Large intestine (tissue), 3 donors: ENCODE results near the gene PEX14. TPM values are rescaled to one million over a fixed set of nuclear protein-coding genes. Genes with fewer than 3 reads are reported as not detected.

Experiments used
- DNase-seq, 2 donors: peaks; one replicate each; pipeline versions ENCODE4 v3.0.0 to v3.0.0-alpha.2; 2013
- H3K27ac ChIP-seq: one replicate; pipeline ENCODE4 v1.5.1; 2013; ENCODE audit warnings: low read length
- H3K27me3 ChIP-seq: 2 replicates; pipeline ENCODE4 v1.6.1; 2013; ENCODE audit warnings: low read length; ENCODE audit not compliant: control insufficient read depth, insufficient read depth
- H3K36me3 ChIP-seq: 2 replicates; pipeline ENCODE4 v1.6.1; 2013; ENCODE audit warnings: low read length; ENCODE audit not compliant: control insufficient read depth, insufficient read depth
- H3K4me1 ChIP-seq: one replicate; pipeline ENCODE4 v1.6.1; 2013; ENCODE audit warnings: low read length; ENCODE audit not compliant: control insufficient read depth, insufficient read depth
- H3K4me3 ChIP-seq: one replicate; pipeline ENCODE4 v1.5.1; 2013; ENCODE audit warnings: low read length
- H3K9me3 ChIP-seq: one replicate; pipeline ENCODE4 v1.6.1; 2013; ENCODE audit warnings: mild to moderate bottlenecking, low read depth, low read length, moderate library complexity; ENCODE audit not compliant: control insufficient read depth
- WGBS: methylation state at CpG from one replicate; pipeline ENCODE4 v1.1.5; 2013; ENCODE audit warnings: low lambda C conversion rate; ENCODE audit not compliant: insufficient coverage; 5-methylcytosine and 5-hydroxymethylcytosine counted together
- polyA plus RNA-seq: library from polyadenylated mRNA; unstranded; fragments of 120-200 nt; gene quantifications from one replicate; pipeline ENCODE4 v1.2.1, GENCODE V29; 2013

PEX14 gene
- polyA plus RNA-seq, 1 donor, result 25.8 TPM

- no peak overlapping the region for H3K27ac ChIP-seq
- peaks cover 19% of the 10 kb centered on the region for H3K4me1 ChIP-seq
Observed at GRCh38 chr1:10515976-10516750, 41.4 kb downstream of the PEX14 start.

GRCh38 chr1:10516925-10517676, 42.4 kb downstream of the PEX14 start:
- DNase-seq, result no peak
- Histone ChIP-seq H3K9me3 (no peaks in the 10 kb centered on the region), H3K36me3 (no peaks in the 10 kb centered on the region), H3K4me1 (peaks cover 10% of the 10 kb centered on the region), H3K27me3 (no peaks in the 10 kb centered on the region), H3K4me3 (no peak overlapping the region), H3K27ac (no peak overlapping the region)
- no CpG with 5 or more reads among the region's 8 CpGs for WGBS

More at GRCh38 chr1:10515976-10516750, 41.4 kb downstream of the PEX14 start:
- no CpG with 5 or more reads among the region's 6 CpGs for WGBS
- H3K4me3 ChIP-seq, result no peak overlapping the region
- no peaks in the 10 kb centered on the region for H3K36me3 ChIP-seq
- no peak for DNase-seq
- no peaks in the 10 kb centered on the region for H3K27me3 ChIP-seq
- no peaks in the 10 kb centered on the region for H3K9me3 ChIP-seq

GRCh38 chr1:10517677-10517982, 42.9 kb downstream of the PEX14 start:
- no CpG with 5 or more reads among the region's 2 CpGs for WGBS

GRCh38 chr1:10519016-10519417, 44.3 kb downstream of the PEX14 start:
- no peak overlapping the region for H3K27ac ChIP-seq
- no peak for DNase-seq
- no peak overlapping the region for H3K4me3 ChIP-seq
- H3K4me1 ChIP-seq, result peaks cover 7% of the 10 kb centered on the region
- H3K36me3 ChIP-seq, result no peaks in the 10 kb centered on the region
- H3K27me3 ChIP-seq, result no peaks in the 10 kb centered on the region
- no CpG with 5 or more reads among the region's 7 CpGs for WGBS
- H3K9me3 ChIP-seq, result no peaks in the 10 kb centered on the region

More at GRCh38 chr1:10517677-10517982, 42.9 kb downstream of the PEX14 start:
- no peak overlapping the region for H3K4me3 ChIP-seq
- no peaks in the 10 kb centered on the region for H3K36me3 ChIP-seq
- DNase-seq, result no peak
- no peak overlapping the region for H3K27ac ChIP-seq
- no peaks in the 10 kb centered on the region for H3K9me3 ChIP-seq
- H3K4me1 ChIP-seq, result peaks cover 7% of the 10 kb centered on the region
- no peaks in the 10 kb centered on the region for H3K27me3 ChIP-seq

- H3K4me1 ChIP-seq, result peaks cover 5% of the 10 kb centered on the region
- H3K27ac ChIP-seq, result no peak overlapping the region
- WGBS, result 90% methylated on average over 2 of the region's 6 CpGs
- no peak for DNase-seq
- H3K27me3 ChIP-seq, result no peaks in the 10 kb centered on the region
- H3K4me3 ChIP-seq, result no peak overlapping the region
- no peaks in the 10 kb centered on the region for H3K9me3 ChIP-seq
- no peaks in the 10 kb centered on the region for H3K36me3 ChIP-seq
Observed at GRCh38 chr1:10520497-10520896, 45.7 kb downstream of the PEX14 start.

- no peak for DNase-seq
- WGBS, result 88% methylated on average over 1 of the region's 1 CpG
Observed at GRCh38 chr1:10520952-10521351, 46.2 kb downstream of the PEX14 start.

GRCh38 chr1:10521537-10522157, 46.9 kb downstream of the PEX14 start:
- H3K27me3 ChIP-seq, result no peaks in the 10 kb centered on the region
- no peak overlapping the region for H3K4me3 ChIP-seq
- peaks cover 5% of the 10 kb centered on the region for H3K4me1 ChIP-seq
- no peaks in the 10 kb centered on the region for H3K9me3 ChIP-seq
- no CpG with 5 or more reads among the region's 8 CpGs for WGBS
- DNase-seq, result no peak
- no peaks in the 10 kb centered on the region for H3K36me3 ChIP-seq
- no peak overlapping the region for H3K27ac ChIP-seq

More at GRCh38 chr1:10520952-10521351, 46.2 kb downstream of the PEX14 start:
- Histone ChIP-seq H3K27me3 (no peaks in the 10 kb centered on the region), H3K9me3 (no peaks in the 10 kb centered on the region), H3K36me3 (no peaks in the 10 kb centered on the region), H3K4me1 (peaks cover 5% of the 10 kb centered on the region), H3K4me3 (no peak overlapping the region), H3K27ac (no peak overlapping the region)

GRCh38 chr1:10522322-10522860, 47.6 kb downstream of the PEX14 start:
- Histone ChIP-seq H3K9me3 (no peaks in the 10 kb centered on the region), H3K4me1 (peaks cover 5% of the 10 kb centered on the region), H3K27ac (no peak overlapping the region), H3K36me3 (no peaks in the 10 kb centered on the region), H3K4me3 (no peak overlapping the region), H3K27me3 (no peaks in the 10 kb centered on the region)
- no peak for DNase-seq
- 67% methylated on average over 1 of the region's 3 CpGs for WGBS

GRCh38 chr1:10525208-10525607, 50.5 kb downstream of the PEX14 start:
- WGBS, result 50% methylated on average over 1 of the region's 5 CpGs
- no peak overlapping the region for H3K4me3 ChIP-seq
- no peak for DNase-seq
- H3K9me3 ChIP-seq, result no peaks in the 10 kb centered on the region
- peaks cover 3% of the 10 kb centered on the region for H3K4me1 ChIP-seq
- no peaks in the 10 kb centered on the region for H3K36me3 ChIP-seq
- no peak overlapping the region for H3K27ac ChIP-seq
- no peaks in the 10 kb centered on the region for H3K27me3 ChIP-seq
